Brain microvascular endothelial cell (primary cell): ENCODE measurements around the gene EFNA5.
A peak's percentile ranks its signal among the peaks of the same experiment; 100 is the strongest.

ENCODE experiments used
- DNase-seq: peaks from one replicate; pipeline ENCODE4 v3.0.0-alpha.2; 2020
- H3K27ac ChIP-seq: fragments of 250-450 bp; sonication (Bioruptor Pico); 2 replicates; pipeline ENCODE4 v1.5.1; 2020; ENCODE audit warnings: mild to moderate bottlenecking, moderate library complexity
- H3K27me3 ChIP-seq: fragments of 250-450 bp; sonication (Bioruptor Pico); replicated peaks from 2 replicates; pipeline ENCODE4 v1.5.1; 2020; ENCODE audit warnings: mild to moderate bottlenecking
- H3K36me3 ChIP-seq: fragments of 250-450 bp; sonication (Bioruptor Pico); replicated peaks from 2 replicates; pipeline ENCODE4 v1.5.1; 2020; ENCODE audit warnings: mild to moderate bottlenecking
- H3K4me3 ChIP-seq: 2 replicates; pipeline ENCODE4 v1.5.1; 2011; ENCODE audit warnings: low read depth, mild to moderate bottlenecking, control low read depth, low read length, moderate library complexity
- CTCF ChIP-seq: IDR thresholded peaks from 2 replicates; pipeline ENCODE4 v1.5.1; 2011; ENCODE audit warnings: low read depth, mild to moderate bottlenecking, moderate library complexity, low read length, control low read depth, inconsistent platforms; ENCODE audit errors: missing control alignments
- in situ Hi-C: cut with HindIII; loops from 2 replicates; pipeline ENCODE4 v1.10.0; 2017; ENCODE audit warnings: low sequenced_read_pairs, low pct_ligation_motif_present

The EFNA5 gene

GRCh38 chr5:107532169-107532878 lies 138.4 kb downstream of the EFNA5 start:
- H3K27ac ChIP-seq: no peak overlapping the region
- DNase-seq: no peak
- no peak for TF ChIP-seq CTCF
- no peaks in the 10 kb centered on the region for H3K27me3 ChIP-seq
- no peak overlapping the region for H3K4me3 ChIP-seq
- in situ Hi-C loops: no loop called here
- no peaks in the 10 kb centered on the region for H3K36me3 ChIP-seq

GRCh38 chr5:107531308-107531707 lies 139.4 kb downstream of the EFNA5 start:
- Histone ChIP-seq H3K4me3 (no peak overlapping the region), H3K27ac (no peak overlapping the region), H3K36me3 (no peaks in the 10 kb centered on the region), H3K27me3 (no peaks in the 10 kb centered on the region)
- DNase-seq: no peak
- TF ChIP-seq CTCF: no peak
- in situ Hi-C loops: no loop called here

GRCh38 chr5:107529618-107530017 lies 141.1 kb downstream of the EFNA5 start:
- Histone ChIP-seq H3K4me3 (no peak overlapping the region), H3K36me3 (no peaks in the 10 kb centered on the region), H3K27ac (no peak overlapping the region), H3K27me3 (no peaks in the 10 kb centered on the region)
- no peak for TF ChIP-seq CTCF
- in situ Hi-C loops: no loop called here
- no peak for DNase-seq

- no peaks in the 10 kb centered on the region for H3K27me3 ChIP-seq
- in situ Hi-C loops: no loop called here
- no peak for TF ChIP-seq CTCF
- DNase-seq: peak; percentile 25
- no peak overlapping the region for H3K4me3 ChIP-seq
- peak overlapping the region; percentile 62 for H3K27ac ChIP-seq
- H3K36me3 ChIP-seq: no peaks in the 10 kb centered on the region
Observed at GRCh38 chr5:107526270-107526937, 144.3 kb downstream of the EFNA5 start.

- no peak overlapping the region for H3K4me3 ChIP-seq
- H3K27ac ChIP-seq: no peak overlapping the region
- in situ Hi-C loops: no loop called here
- H3K36me3 ChIP-seq: no peaks in the 10 kb centered on the region
- DNase-seq: no peak
- no peaks in the 10 kb centered on the region for H3K27me3 ChIP-seq
- no peak for TF ChIP-seq CTCF
Observed at GRCh38 chr5:107524111-107524510, 146.6 kb downstream of the EFNA5 start.
